Left forelimb (tissue), 1 donor: ENCODE measurements around the gene FAM180B.
"Not testable (repeated sequence)": the region's sequence is repeated elsewhere in the genome, so short reads cannot be mapped to it uniquely, and the experiment has no call there.

ENCODE experiments used
- DNase-seq: peaks from one replicate; pipeline ENCODE4 v3.0.0-alpha.2; 2018; ENCODE audit warnings: low spot score

FAM180B gene

GRCh38 chr11:47595029-47595428 lies 8.6 kb downstream of the FAM180B start:
- no peak for DNase-seq

GRCh38 chr11:47595967-47596366 lies 9.5 kb downstream of the FAM180B start:
- DNase-seq: no peak

- no peak for DNase-seq
Observed at GRCh38 chr11:47599902-47600301, 13.4 kb downstream of the FAM180B start.

GRCh38 chr11:47603295-47603694 lies 16.8 kb downstream of the FAM180B start:
- DNase-seq: no peak

GRCh38 chr11:47605921-47606320 lies 19.4 kb downstream of the FAM180B start:
- DNase-seq: no peak

- DNase-seq: no peak
Observed at GRCh38 chr11:47606731-47607130, 20.3 kb downstream of the FAM180B start.

GRCh38 chr11:47607380-47607779 lies 20.9 kb downstream of the FAM180B start:
- no peak for DNase-seq

GRCh38 chr11:47609675-47610074 lies 23.2 kb downstream of the FAM180B start:
- DNase-seq: no peak

- no peak for DNase-seq
Observed at GRCh38 chr11:47611348-47611794, 24.9 kb downstream of the FAM180B start.

GRCh38 chr11:47615249-47615648 lies 28.8 kb downstream of the FAM180B start:
- no peak for DNase-seq

- DNase-seq: no peak
Observed at GRCh38 chr11:47616726-47617416, 30.4 kb downstream of the FAM180B start.

GRCh38 chr11:47617417-47617809 lies 30.9 kb downstream of the FAM180B start:
- DNase-seq: no peak

GRCh38 chr11:47620836-47621378 lies 34.4 kb downstream of the FAM180B start:
- no peak for DNase-seq

- no peak for DNase-seq
Observed at GRCh38 chr11:47626234-47626633, 39.8 kb downstream of the FAM180B start.

- no peak for DNase-seq
Observed at GRCh38 chr11:47628026-47628425, 41.5 kb downstream of the FAM180B start.

- no peak for DNase-seq
Observed at GRCh38 chr11:47631473-47631872, 45.0 kb downstream of the FAM180B start.

- not testable (repeated sequence) for DNase-seq
Observed at GRCh38 chr11:47636331-47636730, 49.9 kb downstream of the FAM180B start.
